CD4-positive, alpha-beta T cell (primary cell): ENCODE measurements around the gene NELL2. TPM values are rescaled to one million over a fixed set of nuclear protein-coding genes. Genes with fewer than 3 reads are reported as not detected.

ENCODE experiments used
- ATAC-seq: fragments of 200-7000 bp; cut with Tn5 transposase; one replicate; pipeline ENCODE4 v1.10.0; 2022; ENCODE audit warnings: mild to moderate bottlenecking; ENCODE audit not compliant: poor library complexity
- CTCF ChIA-PET: fragments of 350-600 bp; sonication (Branson Sonifier 250); formaldehyde crosslinking; loops from one replicate; lab custom pipeline; 2021; ENCODE audit warnings: antibody characterized with exemption, inconsistent platforms; lab: Charles Lee
- POLR2A ChIA-PET: fragments of 350-600 bp; sonication (Branson Sonifier 250); formaldehyde crosslinking; loops from one replicate; lab custom pipeline; 2021; ENCODE audit warnings: antibody characterized with exemption, inconsistent platforms; lab: Charles Lee
- DNase-seq, 14 experiments: peaks; one replicate each; pipeline ENCODE4 v3.0.0-alpha.2; 2013 to 2020; ENCODE audit warnings: mixed read lengths in 2 of 14
- H3K27ac ChIP-seq, 2 donors: one replicate each; pipeline versions ENCODE4 v1.5.1 to v1.7.0; 2013; ENCODE audit warnings: low read length in 2 of 2, low read depth in 1 of 2, mild to moderate bottlenecking in 1 of 2
- H3K27me3 ChIP-seq, 2 experiments: 1 replicate in 1 of 2; 2 replicates in 1 of 2; pipeline versions ENCODE4 v1.6.1 to v1.7.0; 2013; ENCODE audit warnings: low read length in 2 of 2, control low read depth in 1 of 2, mild to moderate bottlenecking in 1 of 2, moderate library complexity in 1 of 2; ENCODE audit not compliant: insufficient read depth in 2 of 2, control insufficient read depth in 1 of 2
- H3K36me3 ChIP-seq: one replicate; pipeline ENCODE4 v1.6.1; 2013; ENCODE audit warnings: low read length, control low read depth; ENCODE audit not compliant: insufficient read depth
- H3K4me1 ChIP-seq: one replicate; pipeline ENCODE4 v1.6.1; 2013; ENCODE audit warnings: low read length, control low read depth; ENCODE audit not compliant: insufficient read depth
- H3K4me3 ChIP-seq: one replicate; pipeline ENCODE4 v1.5.1; 2013; ENCODE audit warnings: mild to moderate bottlenecking, low read length, moderate library complexity
- H3K9me3 ChIP-seq, 2 experiments: 1 replicate in 1 of 2; 2 replicates in 1 of 2; pipeline versions ENCODE4 v1.6.1 to v1.7.0; 2013; ENCODE audit warnings: low read length in 2 of 2, mild to moderate bottlenecking in 2 of 2, control low read depth in 1 of 2, moderate library complexity in 1 of 2; ENCODE audit not compliant: control insufficient read depth in 1 of 2, insufficient read depth in 1 of 2
- H3K27ac Mint-ChIP-seq: one replicate; pipeline ENCODE4 v1.8.0; 2020; ENCODE audit warnings: mixed read lengths
- H3K27me3 Mint-ChIP-seq: one replicate; pipeline ENCODE4 v1.8.0; 2021; ENCODE audit warnings: mixed read lengths
- H3K36me3 Mint-ChIP-seq: one replicate; pipeline ENCODE4 v1.8.0; 2021; ENCODE audit warnings: low read depth, mixed read lengths
- H3K4me1 Mint-ChIP-seq: one replicate; pipeline ENCODE4 v1.8.0; 2021; ENCODE audit warnings: low read depth, mixed read lengths
- H3K4me3 Mint-ChIP-seq: one replicate; pipeline ENCODE4 v1.8.0; 2020; ENCODE audit warnings: mild to moderate bottlenecking, mixed read lengths
- H3K9me3 Mint-ChIP-seq: one replicate; pipeline ENCODE4 v1.8.0; 2020; ENCODE audit warnings: mixed read lengths
- CTCF ChIP-seq: fragments of 200-600 bp; IDR thresholded peaks from one replicate; pipeline ENCODE4 v1.8.0; 2022; ENCODE audit warnings: antibody characterized with exemption, mild to moderate bottlenecking
- intact Hi-C, 2 experiments: fragments of 100-400 bp; cut with DNase I in 1 of 2; cut with micrococcal nuclease in 1 of 2; formaldehyde crosslinking; loops; one replicate each; pipeline versions ENCODE4 v1.15.1 to v1.9.0; 2023 to 2025; cut with DNase I, micrococcal nuclease
- total RNA-seq, 174 experiments: library from RNA in 2 of 174; stranded (reverse) in 2 of 174; gene quantifications; one replicate each; pipeline ENCODE4 v1.2.3 and lab custom pipeline; 2021 to 2026

Gene NELL2
- total RNA-seq, 2 experiments from 2014 or later, result 142 to 147 TPM

DNA sequence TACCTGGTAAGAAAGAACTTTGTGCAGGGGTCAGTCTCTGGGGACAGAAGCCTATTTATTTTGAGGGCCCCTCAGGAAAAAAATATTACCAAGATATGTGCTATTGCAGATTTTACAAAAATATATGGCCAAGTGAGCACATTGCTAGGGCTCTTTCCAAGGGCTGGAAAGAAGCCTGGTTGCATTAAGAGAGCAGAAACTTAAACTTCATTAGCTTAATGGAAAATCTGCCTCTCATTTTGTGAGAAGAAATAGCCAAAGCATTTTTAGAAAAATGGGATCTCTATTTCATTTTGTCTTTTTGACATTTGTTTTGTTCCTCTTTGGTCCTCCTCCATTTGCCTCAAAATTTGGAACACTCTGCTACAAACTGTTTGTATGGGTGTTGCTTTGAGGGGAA, 283.5 kb downstream of the NELL2 start:
- ChIA-PET POLR2A (no interaction called here), CTCF (interaction anchor here (1.4 kb wide), 1 partner anchor 11 kb away, joined by 3 read pairs; no protein-coding TSS in a partner anchor)

GRCh38 chr12:44589697-44590096, 286.4 kb downstream of the NELL2 start:
- Mint-ChIP-seq H3K4me3 (no peak overlapping the region), H3K9me3 (no peaks in the 10 kb centered on the region), H3K27me3 (no peaks in the 10 kb centered on the region), H3K27ac (no peak overlapping the region), H3K36me3 (peaks cover 35% of the 10 kb centered on the region), H3K4me1 (peaks cover 5% of the 10 kb centered on the region)
- H3K9me3 ChIP-seq, result no peaks in the 10 kb centered on the region
- DNase-seq (no peak), ATAC-seq (no peak)
- TF ChIP-seq CTCF, result no peak
- CTCF ChIA-PET, result no interaction called here
- H3K27me3 ChIP-seq, result no peaks in the 10 kb centered on the region
- no peak overlapping the region for H3K4me3 ChIP-seq
- H3K4me1 ChIP-seq, result no peaks in the 10 kb centered on the region
- POLR2A ChIA-PET, result no interaction called here
- intact Hi-C loops, result no loop called here
- H3K27ac ChIP-seq, result no peak overlapping the region
- H3K36me3 ChIP-seq, result no peaks in the 10 kb centered on the region

More for the DNA sequence above, 283.5 kb downstream of the NELL2 start:
- no peak overlapping the region for H3K27ac ChIP-seq
- peaks cover 5% of the 10 kb centered on the region for H3K4me1 Mint-ChIP-seq
- peaks cover 34% of the 10 kb centered on the region for H3K36me3 Mint-ChIP-seq
- no peaks in the 10 kb centered on the region for H3K4me1 ChIP-seq
- intact Hi-C loops, result no loop called here
- H3K36me3 ChIP-seq, result no peaks in the 10 kb centered on the region
- ATAC-seq (no peak), DNase-seq (no peak)
- TF ChIP-seq CTCF, result no peak
- no peaks in the 10 kb centered on the region for H3K9me3 Mint-ChIP-seq
- no peak overlapping the region for H3K27ac Mint-ChIP-seq
- no peaks in the 10 kb centered on the region for H3K27me3 Mint-ChIP-seq
- no peak overlapping the region for H3K4me3 ChIP-seq
- no peak overlapping the region for H3K4me3 Mint-ChIP-seq
- no peaks in the 10 kb centered on the region for H3K9me3 ChIP-seq
- H3K27me3 ChIP-seq, result no peaks in the 10 kb centered on the region

- peaks cover 5% of the 10 kb centered on the region for H3K4me1 Mint-ChIP-seq
- no peak for DNase-seq
- Histone ChIP-seq H3K9me3 (peaks cover 0 to 4% of the 10 kb centered on the region in 2 experiments), H3K36me3 (no peaks in the 10 kb centered on the region), H3K27me3 (no peaks in the 10 kb centered on the region), H3K4me3 (no peak overlapping the region), H3K4me1 (no peaks in the 10 kb centered on the region), H3K27ac (no peak overlapping the region)
- no peak for TF ChIP-seq CTCF
- peaks cover 36% of the 10 kb centered on the region for H3K36me3 Mint-ChIP-seq
- no peaks in the 10 kb centered on the region for H3K27me3 Mint-ChIP-seq
- no peak for ATAC-seq
- ChIA-PET POLR2A (no interaction called here), CTCF (no interaction called here)
- H3K9me3 Mint-ChIP-seq, result no peaks in the 10 kb centered on the region
- no peak overlapping the region for H3K4me3 Mint-ChIP-seq
- no peak overlapping the region for H3K27ac Mint-ChIP-seq
- intact Hi-C loops, result no loop called here
Observed at GRCh38 chr12:44588651-44589050, 287.5 kb downstream of the NELL2 start.
